ENCODE data around the gene BAHCC1.
A peak's percentile ranks its signal among the peaks of the same experiment; 100 is the strongest.

The BAHCC1 gene

DNA sequence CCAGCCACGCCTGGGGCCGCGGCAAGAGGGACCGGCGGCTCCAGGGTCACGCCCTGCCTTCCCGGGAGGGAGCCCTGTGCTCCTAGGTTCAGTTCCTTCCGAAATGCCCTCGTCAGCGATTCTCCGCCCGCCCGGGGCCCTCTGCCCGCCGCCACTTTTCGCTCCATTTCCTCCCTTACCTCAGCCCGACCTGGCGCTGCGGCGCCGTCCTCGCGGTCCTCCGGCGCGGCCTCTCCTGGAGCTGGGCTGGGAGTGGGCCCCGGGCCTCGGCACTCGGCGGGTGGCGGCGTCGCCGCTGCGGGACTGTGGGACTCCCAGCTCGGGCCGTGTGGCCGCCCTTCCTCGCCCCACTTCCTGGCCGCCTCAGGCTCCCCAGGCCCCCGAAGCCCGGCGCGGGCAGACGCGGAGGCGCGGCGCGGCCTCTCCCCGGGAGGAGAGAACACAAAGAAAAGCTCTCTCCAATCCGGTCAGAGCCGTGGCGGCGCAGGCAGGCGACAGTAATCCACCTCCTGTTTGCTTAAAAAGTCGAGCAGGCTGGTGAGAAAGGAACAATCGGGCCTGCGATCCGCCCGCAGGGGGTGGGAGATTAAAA, 1.6 kb downstream of the BAHCC1 start:
- Mint-ChIP-seq H3K4me3 (no peak overlapping the region), H3K9me3 (no peaks in the 10 kb centered on the region), H3K4me1 (ENCODE audit: low read depth) (peaks cover 37% of the 10 kb centered on the region), H3K27ac (peak overlapping the region; percentile 71), H3K27me3 (peaks cover 69% of the 10 kb centered on the region), H3K36me3 (ENCODE audit: low read depth) (no peaks in the 10 kb centered on the region)
- peak; percentile 62 for DNase-seq

- Mint-ChIP-seq H3K9me3 (no peaks in the 10 kb centered on the region), H3K4me3 (peak overlapping the region; percentile 3), H3K36me3 (ENCODE audit: low read depth) (no peaks in the 10 kb centered on the region), H3K27ac (peak overlapping the region; percentile 52), H3K4me1 (ENCODE audit: low read depth) (peaks cover 37% of the 10 kb centered on the region), H3K27me3 (peaks cover 69% of the 10 kb centered on the region)
- DNase-seq: no peak
Observed at GRCh38 chr17:81397314-81398175, 2.3 kb downstream of the BAHCC1 start.

DNA sequence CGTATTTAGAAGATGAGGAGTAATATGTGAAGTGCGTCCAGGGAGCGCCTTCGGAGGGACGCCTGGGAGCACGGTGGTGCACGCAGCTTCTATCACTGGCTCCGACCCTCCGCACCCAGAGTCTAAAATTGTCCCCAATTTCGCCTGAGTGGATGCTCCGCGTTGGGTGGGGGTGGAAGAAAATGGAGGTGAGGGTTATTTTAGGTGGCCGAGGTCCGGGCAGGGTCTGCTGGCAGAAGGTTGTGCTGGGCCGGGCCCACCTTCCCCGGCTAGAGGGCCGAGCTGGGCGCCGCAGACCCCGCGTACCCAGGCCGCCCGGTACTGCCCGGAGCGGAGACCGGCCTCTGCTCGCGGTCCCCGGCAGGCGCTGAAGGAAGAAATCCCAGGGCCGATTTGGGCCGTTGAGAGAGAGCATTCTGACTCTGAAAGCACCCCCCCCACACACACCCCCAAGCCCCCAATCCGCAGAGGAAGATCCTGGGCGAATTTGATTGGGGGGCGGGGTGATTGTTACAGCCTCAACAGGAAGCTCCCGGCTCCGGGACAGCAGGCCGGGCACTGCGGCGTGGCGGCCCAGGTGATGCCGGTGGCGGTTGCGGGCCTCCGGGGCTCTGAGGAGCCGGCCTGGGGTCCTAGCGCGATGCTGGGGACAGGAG, 3.0 kb downstream of the BAHCC1 start:
- peak overlapping the region; percentile 65 for H3K4me3 Mint-ChIP-seq
- H3K4me1 Mint-ChIP-seq (ENCODE audit: low read depth): peaks cover 35% of the 10 kb centered on the region
- H3K9me3 Mint-ChIP-seq: no peaks in the 10 kb centered on the region
- H3K27ac Mint-ChIP-seq: peak overlapping the region; percentile 52
- DNase-seq: no peak
- H3K36me3 Mint-ChIP-seq (ENCODE audit: low read depth): no peaks in the 10 kb centered on the region
- peaks cover 73% of the 10 kb centered on the region for H3K27me3 Mint-ChIP-seq

- Mint-ChIP-seq H3K9me3 (no peaks in the 10 kb centered on the region), H3K27me3 (peaks cover 76% of the 10 kb centered on the region), H3K27ac (peak overlapping the region; percentile 84), H3K4me3 (peak overlapping the region; percentile 65), H3K36me3 (ENCODE audit: low read depth) (no peaks in the 10 kb centered on the region), H3K4me1 (ENCODE audit: low read depth) (peaks cover 34% of the 10 kb centered on the region)
- DNase-seq: no peak
Observed at GRCh38 chr17:81398832-81399411, 3.7 kb downstream of the BAHCC1 start.

- peak overlapping the region; percentile 64 for H3K4me3 Mint-ChIP-seq
- H3K27ac Mint-ChIP-seq: no peak overlapping the region
- H3K36me3 Mint-ChIP-seq (ENCODE audit: low read depth): no peaks in the 10 kb centered on the region
- H3K9me3 Mint-ChIP-seq: no peaks in the 10 kb centered on the region
- peaks cover 76% of the 10 kb centered on the region for H3K27me3 Mint-ChIP-seq
- DNase-seq: no peak
- peaks cover 27% of the 10 kb centered on the region for H3K4me1 Mint-ChIP-seq (ENCODE audit: low read depth)
Observed at GRCh38 chr17:81399481-81400153, 4.4 kb downstream of the BAHCC1 start.

- Mint-ChIP-seq H3K36me3 (ENCODE audit: low read depth) (no peaks in the 10 kb centered on the region), H3K9me3 (no peaks in the 10 kb centered on the region), H3K27me3 (peaks cover 75% of the 10 kb centered on the region), H3K4me1 (ENCODE audit: low read depth) (peaks cover 20% of the 10 kb centered on the region), H3K27ac (peak overlapping the region; percentile 77), H3K4me3 (peak overlapping the region; percentile 64)
- no peak for DNase-seq
Observed at GRCh38 chr17:81400154-81400977, 5.1 kb downstream of the BAHCC1 start.

DNA sequence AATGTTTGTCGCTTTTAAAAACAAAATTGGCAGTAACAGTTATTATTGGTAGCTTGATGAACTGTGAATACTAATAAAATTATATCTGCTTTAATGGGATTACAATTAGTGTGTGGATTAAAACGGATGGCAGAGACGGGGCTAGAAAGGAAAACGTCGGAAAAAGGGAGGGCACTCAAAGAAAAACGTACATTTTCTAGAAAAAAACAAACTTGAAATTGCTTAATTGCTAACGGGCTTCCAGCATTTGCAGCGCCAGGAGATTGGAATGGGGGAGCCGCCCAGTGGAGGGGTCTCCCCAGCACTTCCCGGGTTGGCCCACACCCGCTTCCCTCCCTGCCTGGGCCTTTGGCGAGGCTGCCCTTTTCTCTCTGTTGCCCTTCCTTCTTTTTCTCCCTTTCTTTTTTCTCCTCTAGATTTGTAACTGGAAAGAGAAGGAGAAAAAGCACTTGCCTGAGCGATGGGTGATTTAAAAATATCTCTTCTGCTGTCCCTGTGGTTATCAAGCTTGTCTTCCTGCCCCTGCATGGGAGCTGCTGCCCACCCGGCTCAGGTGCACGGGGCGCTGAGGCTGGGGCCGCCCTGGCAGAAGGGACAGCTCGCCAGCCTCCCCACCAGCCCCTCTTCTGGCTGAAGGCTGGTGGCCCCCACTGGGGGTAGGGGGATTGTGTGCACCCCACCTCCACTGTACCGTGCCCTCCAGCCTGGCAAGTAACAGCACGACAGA, 5.9 kb downstream of the BAHCC1 start:
- DNase-seq: no peak
- Mint-ChIP-seq H3K4me1 (ENCODE audit: low read depth) (peaks cover 16% of the 10 kb centered on the region), H3K27me3 (peaks cover 79% of the 10 kb centered on the region), H3K9me3 (no peaks in the 10 kb centered on the region), H3K36me3 (ENCODE audit: low read depth) (no peaks in the 10 kb centered on the region), H3K27ac (no peak overlapping the region), H3K4me3 (no peak overlapping the region)

GRCh38 chr17:81401723-81402529, 6.7 kb downstream of the BAHCC1 start:
- Mint-ChIP-seq H3K27ac (no peak overlapping the region), H3K27me3 (peaks cover 84% of the 10 kb centered on the region), H3K36me3 (ENCODE audit: low read depth) (no peaks in the 10 kb centered on the region), H3K9me3 (no peaks in the 10 kb centered on the region), H3K4me1 (ENCODE audit: low read depth) (peaks cover 14% of the 10 kb centered on the region), H3K4me3 (no peak overlapping the region)
- DNase-seq: no peak

DNA sequence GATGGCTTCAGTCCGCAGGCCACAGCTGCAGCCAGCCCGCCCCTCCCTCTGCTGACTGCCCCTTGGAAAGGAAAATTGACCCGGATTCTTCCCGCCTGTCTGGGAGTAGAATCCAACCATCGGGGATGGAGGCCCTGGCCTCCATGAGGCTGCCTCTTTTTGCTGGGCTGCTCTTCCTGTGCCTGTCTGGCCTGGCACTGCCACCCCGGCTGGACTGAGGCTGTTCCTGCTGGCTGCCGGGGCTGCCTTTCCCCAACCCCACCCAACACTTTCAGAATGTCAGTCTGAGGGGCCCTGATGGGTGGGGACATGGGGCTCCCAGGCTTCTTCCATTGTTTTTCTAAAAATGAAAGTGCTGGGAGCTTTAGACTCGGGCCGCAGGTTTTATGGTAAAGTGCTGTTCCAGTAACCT, 7.3 kb downstream of the BAHCC1 start:
- H3K27me3 Mint-ChIP-seq: peaks cover 87% of the 10 kb centered on the region

DNA sequence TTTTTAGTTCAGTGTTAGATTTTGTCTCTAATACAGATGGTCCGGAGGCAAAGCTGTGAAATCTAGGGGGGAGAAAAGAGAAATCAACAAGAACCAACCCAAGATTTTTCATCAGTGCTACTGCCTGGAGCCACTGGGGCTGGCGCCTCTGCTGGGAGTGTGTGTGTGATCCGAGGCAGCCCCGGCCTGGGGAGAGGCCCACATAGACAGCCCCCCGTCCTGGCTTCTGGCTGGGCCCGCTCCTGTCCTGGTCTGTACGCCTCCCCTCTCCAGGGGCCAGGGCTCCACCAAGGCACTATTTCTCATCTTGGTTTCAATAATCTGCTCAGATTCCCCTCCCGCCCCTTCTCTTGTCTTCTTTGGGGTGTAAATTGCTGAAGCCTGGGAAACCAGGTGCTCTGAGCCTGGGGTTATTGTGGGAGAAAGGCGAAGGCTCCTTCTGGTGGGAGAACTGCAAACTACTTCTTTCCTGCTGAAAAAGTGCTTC, 7.8 kb downstream of the BAHCC1 start:
- Mint-ChIP-seq H3K4me1 (ENCODE audit: low read depth) (peaks cover 10% of the 10 kb centered on the region), H3K27ac (no peak overlapping the region), H3K9me3 (no peaks in the 10 kb centered on the region), H3K36me3 (ENCODE audit: low read depth) (no peaks in the 10 kb centered on the region), H3K27me3 (peaks cover 87% of the 10 kb centered on the region), H3K4me3 (no peak overlapping the region)
- DNase-seq: no peak

More for the DNA sequence above, 7.3 kb downstream of the BAHCC1 start:
- DNase-seq: no peak
- H3K9me3 Mint-ChIP-seq: no peaks in the 10 kb centered on the region
- no peaks in the 10 kb centered on the region for H3K36me3 Mint-ChIP-seq (ENCODE audit: low read depth)
- H3K4me1 Mint-ChIP-seq (ENCODE audit: low read depth): peaks cover 14% of the 10 kb centered on the region
- H3K4me3 Mint-ChIP-seq: no peak overlapping the region
- H3K27ac Mint-ChIP-seq: no peak overlapping the region

GRCh38 chr17:81403671-81404534, 8.6 kb downstream of the BAHCC1 start:
- peaks cover 5% of the 10 kb centered on the region for H3K4me1 Mint-ChIP-seq (ENCODE audit: low read depth)
- H3K36me3 Mint-ChIP-seq (ENCODE audit: low read depth): no peaks in the 10 kb centered on the region
- H3K4me3 Mint-ChIP-seq: no peak overlapping the region
- no peak overlapping the region for H3K27ac Mint-ChIP-seq
- no peaks in the 10 kb centered on the region for H3K9me3 Mint-ChIP-seq
- peaks cover 87% of the 10 kb centered on the region for H3K27me3 Mint-ChIP-seq
- no peak for DNase-seq
